HG03103 (cell line): Measurements from ENCODE around the gene SCYL1.

Source experiments
- ATAC-seq: cut with Tn5 transposase; IDR thresholded peaks from one replicate; pipeline ENCODE4 v1.9.1; 2021; ENCODE audit warnings: low read depth; ENCODE audit not compliant: unreplicated experiment

Gene SCYL1

DNA sequence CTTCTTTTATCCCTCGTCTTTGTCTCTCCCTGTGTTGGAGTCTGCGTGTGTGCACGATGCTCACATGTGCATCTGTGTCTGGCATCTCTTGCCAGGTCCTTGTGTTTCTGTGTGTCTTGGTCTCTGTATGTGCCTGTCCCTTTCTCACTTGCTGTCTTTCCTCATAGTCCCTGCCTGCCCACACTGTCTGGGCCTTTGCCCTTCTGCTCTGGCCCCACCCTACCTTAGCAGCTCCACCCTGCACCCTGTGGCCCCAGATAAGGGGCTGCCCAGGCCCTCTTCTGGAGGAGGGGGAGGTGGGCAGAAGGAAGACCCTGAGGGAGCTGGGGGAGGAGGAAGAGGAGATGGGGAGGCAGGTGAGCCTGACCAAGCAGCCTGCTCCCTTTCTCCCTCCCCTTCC lies 53.8 kb downstream of the SCYL1 start:
- ATAC-seq: no peak

- ATAC-seq: no peak
Observed at GRCh38 chr11:65579291-65579690, 54.4 kb downstream of the SCYL1 start.

- ATAC-seq: no peak
Observed at GRCh38 chr11:65580031-65580692, 55.3 kb downstream of the SCYL1 start.

DNA sequence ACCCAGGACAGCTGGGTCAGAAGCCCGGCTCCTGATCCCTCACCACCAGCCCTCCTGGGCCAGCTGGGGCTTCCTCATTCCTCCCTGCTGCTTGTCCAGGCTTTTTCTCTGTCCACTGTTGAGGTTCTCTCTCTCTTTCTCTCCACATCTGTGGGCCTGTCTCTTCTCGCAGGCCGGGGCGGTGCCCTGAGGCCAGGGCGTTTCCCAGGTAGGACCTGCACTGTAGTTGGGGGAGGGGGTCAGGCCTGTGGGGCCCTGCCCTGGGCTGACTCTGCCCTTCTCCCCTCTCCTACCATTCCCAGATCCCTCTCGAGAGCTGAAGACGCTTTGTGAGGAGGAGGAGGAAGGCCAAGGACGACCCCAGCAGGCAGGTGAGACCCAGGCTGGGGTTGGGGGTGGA lies 55.9 kb downstream of the SCYL1 start:
- no peak for ATAC-seq

- ATAC-seq: no peak
Observed at GRCh38 chr11:65581928-65582327, 57.0 kb downstream of the SCYL1 start.

DNA sequence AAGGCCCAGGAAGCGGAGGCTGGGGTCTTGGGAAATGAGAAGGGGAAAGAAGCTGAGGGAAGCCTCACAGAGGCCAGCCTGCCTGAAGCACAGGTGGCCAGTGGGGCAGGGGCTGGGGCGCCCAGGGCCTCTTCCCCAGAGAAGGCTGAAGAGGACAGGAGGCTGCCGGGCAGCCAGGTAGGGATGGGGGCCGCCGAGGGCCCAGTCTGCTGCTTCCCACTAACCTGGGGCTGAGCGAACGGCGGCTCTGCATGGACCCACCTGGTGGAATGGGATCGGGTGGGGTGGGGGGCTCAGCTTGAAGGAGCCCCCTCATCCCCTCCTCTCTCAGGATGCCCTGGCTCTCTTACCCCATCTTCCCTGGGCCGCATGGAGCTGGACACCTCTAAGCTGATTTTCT lies 58.7 kb downstream of the SCYL1 start:
- ATAC-seq: no peak

DNA sequence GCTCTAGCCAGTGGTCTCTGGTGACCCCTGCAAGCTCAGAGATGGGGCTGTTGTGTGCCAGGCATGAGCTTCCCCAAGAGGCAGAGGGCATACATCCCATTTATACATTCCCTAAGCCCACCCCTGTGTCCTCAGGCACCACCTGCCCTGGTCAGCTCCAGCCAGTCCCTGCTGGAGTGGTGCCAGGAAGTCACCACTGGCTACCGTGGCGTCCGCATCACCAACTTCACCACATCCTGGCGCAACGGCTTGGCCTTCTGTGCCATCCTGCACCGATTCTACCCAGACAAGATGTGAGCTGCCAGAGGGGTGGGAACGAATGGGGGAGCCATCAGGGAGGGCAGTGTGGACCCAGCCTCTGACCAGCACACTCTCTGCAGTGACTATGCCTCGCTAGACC lies 59.2 kb downstream of the SCYL1 start:
- ATAC-seq: no peak

- ATAC-seq: no peak
Observed at GRCh38 chr11:65584723-65585171, 59.9 kb downstream of the SCYL1 start.

GRCh38 chr11:65585396-65586246 lies 60.7 kb downstream of the SCYL1 start:
- no peak for ATAC-seq

GRCh38 chr11:65586247-65586630 lies 61.4 kb downstream of the SCYL1 start:
- no peak for ATAC-seq

DNA sequence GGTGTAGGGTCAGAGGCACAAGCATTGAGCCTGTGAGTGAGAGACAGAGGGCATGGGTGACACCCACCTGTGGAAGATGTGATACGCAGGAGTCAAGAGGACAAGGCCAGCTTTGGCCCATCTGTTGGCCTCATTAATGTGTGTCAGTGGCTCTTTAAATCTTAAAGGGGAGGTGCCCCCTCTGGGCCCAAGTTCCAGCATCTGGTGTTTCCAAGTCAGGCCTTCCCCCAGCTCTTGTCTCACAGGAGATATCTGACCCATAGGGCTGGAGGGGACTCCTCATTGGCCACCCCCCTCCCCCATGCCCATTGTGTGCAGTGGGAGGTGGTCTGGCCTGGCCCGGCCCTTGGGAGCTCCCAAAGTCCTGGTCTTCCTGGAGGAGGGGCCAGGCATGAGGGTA lies 61.8 kb downstream of the SCYL1 start:
- ATAC-seq: no peak
